GM04504 (cell line): ENCODE measurements around the gene TLE3.

Experiments
- DNase-seq: peaks from one replicate; pipeline ENCODE4 v3.0.0-alpha.2; 2012; ENCODE audit warnings: low read depth

Gene TLE3

GRCh38 chr15:70062321-70062956 lies 35.3 kb downstream of the TLE3 start:
- peak; percentile 96 for DNase-seq

DNA sequence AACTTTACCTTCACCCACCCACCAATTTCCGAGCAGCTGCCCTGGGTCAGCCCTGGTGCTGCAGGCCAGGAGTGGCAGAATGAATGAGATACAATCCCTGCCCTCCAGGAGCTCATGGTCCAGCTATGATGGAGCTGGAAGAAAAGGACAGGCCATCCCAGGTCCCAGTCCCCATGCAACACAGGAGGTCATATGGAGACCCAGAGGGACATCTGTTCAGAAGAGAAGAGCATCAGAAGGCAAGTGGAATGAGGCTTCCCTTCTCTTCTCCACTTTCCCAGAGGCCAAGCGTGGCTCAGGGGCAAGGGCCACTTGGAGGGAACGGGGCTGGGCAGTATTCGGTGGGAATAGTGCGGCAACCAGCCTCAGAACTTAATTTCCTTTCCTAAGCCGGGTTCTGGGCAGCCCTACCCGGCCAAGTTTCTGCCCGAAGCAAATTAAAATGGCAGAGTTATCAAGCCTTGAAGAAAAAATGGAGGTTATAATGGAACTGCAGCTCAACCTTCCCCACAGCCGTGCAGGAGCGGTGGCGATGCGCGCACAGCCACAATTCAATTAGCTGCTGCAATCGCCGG lies 35.9 kb downstream of the TLE3 start:
- no peak for DNase-seq

DNA sequence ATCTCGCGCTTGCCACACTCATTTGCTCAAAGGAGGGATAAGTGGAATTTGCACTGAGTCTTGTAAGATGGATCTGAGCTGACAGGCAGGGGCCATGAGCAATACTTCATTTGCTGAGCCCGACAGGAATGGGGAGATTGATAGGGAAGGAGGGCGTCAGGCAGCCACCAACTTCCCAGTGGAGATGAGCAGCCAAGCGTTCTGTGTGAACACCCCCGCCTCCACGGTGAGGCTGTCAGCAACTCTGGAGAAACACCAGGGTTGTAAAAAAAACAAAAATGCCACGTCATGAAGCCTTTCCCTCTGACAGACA lies 36.8 kb downstream of the TLE3 start:
- DNase-seq = no peak

DNA sequence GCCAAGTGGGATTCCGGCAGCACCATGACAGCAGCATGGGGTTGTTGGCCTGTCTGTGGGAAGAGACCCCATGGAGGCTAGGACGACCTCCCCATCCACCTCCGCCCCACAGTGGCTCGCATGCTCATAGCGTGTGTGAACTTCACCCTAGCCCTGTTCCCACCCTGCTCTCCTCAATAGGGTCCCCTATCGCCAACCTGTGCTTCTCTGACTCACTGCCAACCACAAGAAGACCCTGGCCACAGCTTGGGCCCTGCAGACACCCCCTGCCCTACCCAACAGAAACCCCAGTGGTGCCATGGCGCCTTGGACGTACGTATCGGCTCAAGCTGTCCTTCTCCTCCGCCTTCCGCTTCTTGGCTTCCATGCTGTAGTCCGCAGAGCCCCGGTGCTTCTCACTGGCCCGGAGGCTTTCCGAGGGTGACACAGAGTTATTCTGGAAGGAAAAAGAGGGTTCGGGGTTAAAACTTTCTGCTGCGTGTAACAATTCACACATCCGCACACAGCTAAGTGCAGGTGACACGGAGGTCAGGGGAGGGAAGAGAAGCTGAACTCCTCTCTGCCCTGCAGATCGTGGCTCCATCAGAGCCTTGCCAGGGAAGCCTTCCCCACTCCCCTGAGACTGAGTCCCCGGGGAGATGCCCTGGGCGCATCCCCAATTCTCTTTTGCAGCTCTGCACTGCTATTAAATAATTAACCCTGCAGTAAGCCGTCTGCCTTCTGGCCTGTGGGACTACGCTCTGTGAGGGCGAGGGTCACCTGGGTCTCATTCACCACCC lies 37.3 kb downstream of the TLE3 start:
- no peak for DNase-seq

DNA sequence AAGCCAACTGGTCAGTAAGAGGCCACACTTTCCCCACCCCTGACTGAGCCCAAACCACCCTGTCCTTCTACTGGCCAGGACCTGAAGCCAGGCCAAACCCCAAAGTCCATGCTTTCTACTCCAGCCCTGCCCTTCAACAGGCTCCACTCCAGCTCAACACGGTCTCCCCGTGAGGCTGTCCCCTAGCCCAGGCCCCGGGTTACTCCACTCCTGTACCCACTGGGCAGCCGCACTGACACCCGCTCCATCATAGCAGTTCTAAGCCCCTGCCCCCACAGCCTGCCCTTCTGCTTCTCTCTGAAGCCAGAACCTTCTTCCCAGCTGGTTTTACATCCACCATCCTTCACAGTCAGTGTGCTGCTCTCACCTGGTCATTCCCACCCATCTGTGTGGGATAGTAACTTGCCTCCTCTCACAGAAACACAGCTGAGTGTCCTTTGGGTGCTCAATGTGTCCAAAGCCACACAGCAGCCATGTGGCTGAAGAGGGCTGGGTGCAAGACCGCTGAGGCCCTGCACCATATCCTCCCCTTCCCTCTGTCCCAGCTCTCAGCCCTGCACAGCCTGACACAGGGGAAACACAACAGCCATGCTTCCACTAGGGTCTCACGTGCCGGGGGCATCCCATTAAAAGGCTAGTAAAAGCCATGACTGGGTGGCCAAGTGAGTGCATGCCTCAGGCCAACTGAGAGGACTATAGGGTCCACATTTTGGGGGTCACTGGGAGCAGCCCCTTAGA lies 38.1 kb downstream of the TLE3 start:
- DNase-seq = no peak

GRCh38 chr15:70058642-70059360 lies 38.9 kb downstream of the TLE3 start:
- DNase-seq = no peak

GRCh38 chr15:70057931-70058641 lies 39.6 kb downstream of the TLE3 start:
- no peak for DNase-seq

DNA sequence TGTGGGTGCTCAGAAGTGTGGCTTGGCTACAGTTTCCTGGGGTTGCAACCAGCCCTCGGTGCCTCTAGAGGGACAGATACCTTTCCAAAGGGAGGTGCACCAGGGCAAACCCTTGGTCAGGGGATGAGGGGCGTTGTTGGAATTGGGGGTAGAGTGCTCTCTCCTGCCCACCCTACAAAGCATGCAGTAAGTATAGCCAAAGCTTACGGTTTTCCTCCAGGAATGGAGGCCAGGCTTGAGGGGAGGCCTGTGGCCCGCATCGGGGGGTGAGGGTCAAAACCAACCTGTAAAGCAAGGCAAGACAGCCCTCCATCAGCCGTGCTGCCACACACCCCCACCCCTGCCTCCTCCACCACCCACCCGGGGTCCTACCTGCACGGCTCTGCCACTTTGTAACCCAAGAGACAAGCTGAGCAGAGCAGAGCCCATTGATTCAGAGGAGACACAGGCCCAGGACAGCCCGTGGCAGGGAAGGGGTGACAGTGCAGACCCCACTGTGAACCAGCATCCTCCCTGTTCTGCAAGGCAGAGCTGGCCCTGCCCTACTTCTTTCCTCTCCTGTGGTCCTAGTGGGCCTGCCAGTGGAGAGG lies 41.5 kb downstream of the TLE3 start:
- DNase-seq = no peak

- no peak for DNase-seq
These were observed 42.1 kb downstream of the TLE3 start for GRCh38 chr15:70055601-70056051.

- no peak for DNase-seq
These were observed 42.8 kb downstream of the TLE3 start for GRCh38 chr15:70054884-70055387.

- no peak for DNase-seq
These were observed 43.4 kb downstream of the TLE3 start for GRCh38 chr15:70054366-70054765.

DNA sequence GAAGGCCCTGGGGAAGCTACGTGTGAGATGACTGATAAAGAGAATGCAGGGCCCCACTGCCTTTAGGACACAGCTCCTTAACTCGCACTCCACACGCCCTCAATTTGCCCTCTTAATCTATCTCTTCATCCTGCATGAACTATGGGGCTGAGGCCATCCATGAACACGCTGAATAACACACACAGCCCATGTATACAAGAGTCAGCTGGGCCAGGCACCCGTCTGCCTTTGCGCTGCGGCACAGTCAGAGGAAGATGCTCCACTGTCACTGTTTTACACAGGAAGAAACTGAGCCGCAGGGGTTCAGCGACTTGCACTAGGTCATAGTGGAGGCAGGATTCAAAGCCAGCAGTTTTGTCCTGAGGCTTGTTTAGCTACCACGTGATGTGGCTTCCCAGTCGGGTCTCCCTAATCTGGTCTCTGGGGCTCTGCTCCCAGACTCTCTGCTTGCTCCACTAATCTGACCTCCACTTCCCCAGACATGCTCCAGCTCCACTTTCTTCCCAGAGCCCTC lies 43.9 kb downstream of the TLE3 start:
- no peak for DNase-seq

- DNase-seq = no peak
These were observed 44.6 kb downstream of the TLE3 start for GRCh38 chr15:70053001-70053715.

GRCh38 chr15:70051948-70052633 lies 45.6 kb downstream of the TLE3 start:
- DNase-seq = no peak

GRCh38 chr15:70050970-70051369 lies 46.7 kb downstream of the TLE3 start:
- DNase-seq = no peak

DNA sequence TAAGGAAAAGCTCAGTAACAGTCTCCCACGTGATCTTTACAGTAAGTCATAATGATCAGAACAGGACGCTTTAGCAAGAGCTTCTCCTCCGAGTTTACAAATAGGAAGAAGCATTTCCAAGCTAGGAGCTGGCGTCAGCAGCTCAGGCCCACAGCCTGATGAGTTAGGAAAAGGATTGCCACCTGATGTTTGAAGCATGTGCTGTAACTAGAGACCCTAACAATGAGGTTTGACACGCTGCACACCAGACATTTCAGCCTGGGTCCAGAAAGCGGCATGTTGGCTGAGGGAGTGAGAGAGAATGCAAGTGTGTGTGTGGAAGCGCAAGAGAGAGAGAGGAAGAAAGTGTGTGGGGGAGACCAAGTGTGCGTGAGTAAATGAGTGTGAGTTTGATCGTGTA lies 47.3 kb downstream of the TLE3 start:
- no peak for DNase-seq

DNA sequence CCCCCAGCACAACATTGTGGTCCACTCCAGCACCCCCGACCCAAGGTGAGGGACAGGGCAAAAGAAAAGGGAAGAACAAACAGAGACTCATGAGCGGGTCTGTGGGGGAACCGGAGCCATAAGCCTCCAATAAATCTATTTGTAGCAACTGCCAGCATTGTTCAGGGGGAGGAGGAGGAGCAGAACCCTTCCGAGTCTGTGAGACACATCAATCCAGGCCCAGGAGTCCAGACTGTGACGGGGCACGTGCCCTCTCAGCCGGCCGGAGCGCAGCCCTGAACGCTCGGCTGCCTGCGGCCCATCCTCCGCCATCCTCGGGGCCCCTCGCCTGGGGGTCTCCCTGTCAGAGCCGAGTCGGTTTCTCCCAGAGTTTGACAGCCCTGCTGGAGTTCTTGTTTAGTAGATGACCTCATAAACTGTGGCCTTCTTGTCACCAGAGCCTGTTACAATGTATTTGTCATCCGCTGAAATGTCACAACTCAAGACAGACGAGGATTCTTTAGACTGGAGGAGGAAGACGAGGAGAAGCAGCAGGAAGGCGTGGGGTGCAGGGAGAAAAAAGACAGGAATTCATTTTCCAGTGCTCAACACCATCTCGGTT lies 47.9 kb downstream of the TLE3 start:
- DNase-seq = no peak

DNA sequence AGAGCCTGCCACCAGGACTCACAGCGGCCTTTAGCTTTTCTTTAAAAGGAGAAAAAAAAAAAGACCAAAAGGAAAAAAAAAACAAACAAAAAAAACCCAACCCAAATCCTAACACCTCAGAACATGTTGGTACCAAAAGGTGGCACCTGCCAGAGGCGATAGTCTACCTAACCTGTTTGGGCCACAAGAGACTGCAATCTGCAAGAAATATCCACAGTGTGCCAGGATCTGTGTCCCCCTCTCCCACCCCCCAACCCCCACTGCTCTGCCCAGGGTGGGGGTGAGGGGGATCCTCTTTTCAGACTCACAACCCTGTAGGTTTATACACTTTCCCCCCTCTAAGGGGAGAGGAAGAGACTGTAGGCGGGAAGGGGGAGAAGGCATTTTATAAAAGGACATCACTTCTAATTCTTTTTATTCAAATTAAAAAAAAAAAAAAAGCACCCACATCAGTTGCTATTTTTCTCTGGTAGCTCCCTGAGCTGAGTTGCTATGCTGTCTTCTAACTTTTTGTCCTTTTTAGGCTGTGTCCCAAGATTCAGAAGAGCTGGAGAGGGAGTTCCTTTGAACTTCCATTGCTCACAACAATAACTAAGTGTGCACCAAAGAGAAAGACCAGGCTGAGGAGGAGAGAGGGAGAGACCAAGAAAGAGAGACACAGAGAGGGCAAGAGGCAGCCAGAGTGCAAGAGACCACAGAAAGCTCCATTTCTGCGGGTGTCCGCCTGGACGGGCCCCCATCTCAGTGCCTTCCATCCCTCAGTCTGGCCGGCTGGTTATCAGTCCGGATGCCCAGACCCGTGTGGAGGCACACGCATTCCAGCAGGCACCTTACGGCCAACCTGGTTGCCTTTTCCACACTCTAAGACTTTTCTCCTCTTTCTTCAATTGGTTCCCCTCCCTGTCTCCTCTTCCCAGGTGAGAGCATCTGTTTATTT lies 48.9 kb downstream of the TLE3 start:
- no peak for DNase-seq
